GM19025 (cell line): Measurements from ENCODE around the gene KRTAP21-1.
"Not testable (repeated sequence)": the region's sequence is repeated elsewhere in the genome, so short reads cannot be mapped to it uniquely, and the experiment has no call there.

ENCODE experiments used
- ATAC-seq: cut with Tn5 transposase; IDR thresholded peaks from one replicate; pipeline ENCODE4 v1.9.1; 2021; ENCODE audit warnings: mild to moderate bottlenecking, low read depth, moderate library complexity; ENCODE audit not compliant: unreplicated experiment

Gene KRTAP21-1

GRCh38 chr21:30755328-30755727 lies at the start of gene KRTAP21-1:
Gene KRTAP21-1 (minus strand): TSS chr21:30755428. CDS start chr21:30755378, 50 bp downstream.
- ATAC-seq, result not testable (repeated sequence)

DNA sequence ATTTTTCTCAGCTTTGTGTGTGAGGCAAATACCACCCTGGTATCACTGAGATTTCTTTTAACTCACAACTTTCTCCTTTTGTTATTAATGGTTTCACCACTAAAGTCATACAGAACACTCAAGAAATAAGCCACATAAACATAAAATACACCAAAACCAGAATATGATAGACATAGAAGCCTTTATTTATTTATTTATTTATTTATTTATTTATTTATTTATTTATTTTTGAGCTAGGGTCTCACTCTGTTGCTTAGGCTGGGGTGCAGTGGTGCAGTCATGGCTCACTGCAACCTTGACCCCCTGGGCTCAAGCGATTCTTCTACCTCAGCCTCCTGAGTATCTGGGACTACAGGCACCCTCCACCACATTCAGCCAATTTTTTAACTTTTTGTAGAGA lies 45.4 kb upstream of the KRTAP21-1 start:
- ATAC-seq, result no peak

DNA sequence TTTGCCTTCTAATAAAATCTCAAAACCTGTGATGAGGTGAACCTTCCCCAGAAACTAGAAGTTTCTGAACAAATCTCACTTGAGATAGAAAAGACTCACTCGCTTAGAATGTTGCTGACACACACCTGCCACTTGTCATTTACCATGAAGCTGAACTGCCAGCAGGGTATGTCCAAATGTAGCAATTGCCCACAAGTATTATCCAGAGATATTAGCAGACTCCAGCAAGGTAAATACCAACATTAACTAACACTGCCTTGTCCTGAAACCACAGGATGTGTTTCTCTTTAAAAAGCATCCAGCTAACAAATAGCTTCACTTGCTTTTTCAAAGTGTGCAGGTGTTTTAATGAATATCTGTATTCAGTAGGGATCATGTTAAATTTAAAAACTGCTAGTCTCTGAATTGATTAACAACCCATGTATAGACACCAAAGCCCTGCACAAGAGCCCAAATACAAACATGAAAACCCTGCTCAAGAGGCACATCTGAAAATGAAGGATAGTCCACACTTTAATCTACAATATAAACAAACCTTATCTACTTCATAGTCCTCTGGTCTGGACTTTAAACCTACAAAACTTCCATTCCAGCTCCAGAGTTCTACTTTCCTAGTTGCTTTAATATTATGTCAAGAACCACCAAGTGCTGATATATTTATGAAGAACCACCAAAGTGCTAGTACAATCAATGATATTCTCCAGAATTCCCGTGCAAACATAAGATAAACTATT lies 38.5 kb upstream of the KRTAP21-1 start:
- no peak for ATAC-seq

DNA sequence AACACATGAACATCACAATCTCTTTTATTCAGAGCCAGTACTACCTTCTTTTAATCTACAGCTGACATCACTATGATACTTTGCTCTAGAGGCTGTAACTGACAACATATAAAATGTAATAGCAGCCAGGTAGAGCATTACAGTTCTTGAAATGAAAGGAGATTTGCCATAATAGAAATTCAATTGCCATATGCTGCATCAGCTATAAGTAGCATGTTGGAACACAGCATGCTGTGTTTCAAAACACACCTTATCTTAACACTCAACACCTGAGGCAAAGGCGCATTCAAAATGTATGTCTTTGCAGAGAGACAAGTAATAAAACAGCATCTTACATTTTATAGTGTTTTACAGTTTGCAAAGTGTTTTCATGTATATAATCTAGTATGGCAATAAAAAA lies 24.0 kb upstream of the KRTAP21-1 start:
- ATAC-seq, result no peak

DNA sequence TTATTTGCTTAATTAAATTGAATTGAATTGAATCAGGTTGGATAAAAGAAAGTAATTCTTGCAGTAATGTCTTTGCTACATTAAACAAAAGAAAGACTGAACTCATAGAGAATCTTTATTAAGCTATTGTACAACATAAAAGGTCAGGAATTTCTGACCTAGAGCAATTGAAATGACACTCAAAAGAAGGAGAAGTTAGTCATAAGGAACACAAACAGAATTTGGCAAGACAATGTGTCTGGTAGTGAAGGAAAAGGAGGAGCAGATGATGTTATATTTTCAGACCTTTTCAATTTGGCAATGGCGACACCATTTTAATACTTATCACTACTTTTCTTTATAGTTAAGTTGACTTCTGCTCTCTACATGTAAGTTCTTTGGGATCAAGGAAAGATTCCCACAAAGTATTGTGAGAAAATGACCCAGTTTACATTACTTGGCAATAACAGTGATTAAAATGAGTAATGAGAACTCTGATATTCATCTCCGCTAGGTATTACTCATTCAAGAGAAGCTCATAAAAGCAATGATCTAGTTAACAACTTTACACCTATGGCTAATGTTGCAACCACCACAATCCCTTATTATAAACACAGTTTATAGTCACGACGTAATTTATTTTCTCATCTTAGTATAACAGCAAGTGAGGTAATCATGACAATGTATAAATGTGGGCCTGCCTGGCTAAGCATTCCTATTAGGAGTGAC lies 14.7 kb upstream of the KRTAP21-1 start:
- ATAC-seq, result no peak

- ATAC-seq, result no peak
Observed at GRCh38 chr21:30760776-30761175, 5.5 kb upstream of the KRTAP21-1 start.

- no peak for ATAC-seq
Observed at GRCh38 chr21:30758306-30758705, 3.1 kb upstream of the KRTAP21-1 start.

- no peak for ATAC-seq
Observed at GRCh38 chr21:30747159-30747558, 8.1 kb downstream of the KRTAP21-1 start, which contains the start of gene KRTAP21-2. Gene KRTAP21-2 (minus strand): TSS chr21:30747259. CDS start chr21:30747202, 57 bp downstream.

DNA sequence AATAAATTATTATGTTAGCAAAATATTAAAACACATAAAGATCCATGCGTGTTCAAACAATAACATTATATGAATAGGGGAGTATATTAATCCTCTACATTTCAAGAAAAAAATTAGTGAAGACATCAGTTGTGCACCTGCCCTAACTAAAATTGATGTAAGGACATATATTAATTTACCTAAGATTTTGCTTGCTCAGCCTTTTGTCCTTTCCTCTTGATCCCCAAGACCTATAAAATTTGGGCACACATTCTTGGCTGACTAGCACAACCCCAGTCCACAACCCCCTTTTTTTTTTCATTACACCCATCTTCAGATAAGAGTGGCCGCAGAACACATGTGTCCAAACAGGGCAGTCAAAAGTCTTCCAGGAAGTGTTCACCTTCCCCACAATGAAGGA lies 14.8 kb downstream of the KRTAP21-1 start:
- no peak for ATAC-seq

DNA sequence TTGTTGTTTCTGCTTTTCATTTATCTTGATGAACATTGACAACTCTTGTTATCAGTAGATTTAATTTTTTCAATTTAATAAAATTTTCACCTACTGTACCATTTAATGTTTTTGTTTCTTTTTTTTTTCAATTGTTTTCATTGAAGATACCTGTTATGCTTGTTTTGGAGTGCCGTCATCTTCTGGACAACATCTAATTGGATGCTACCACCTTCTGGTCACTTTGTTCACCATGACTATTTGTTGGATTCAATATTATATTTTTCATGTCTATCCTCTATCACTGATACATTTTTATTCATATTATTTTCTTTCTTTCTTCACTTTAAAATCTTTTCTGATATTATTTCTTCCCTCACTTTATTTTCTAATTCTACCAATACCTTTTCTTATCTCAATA lies 22.2 kb downstream of the KRTAP21-1 start:
- ATAC-seq, result no peak

- ATAC-seq, result no peak
Observed at GRCh38 chr21:30726726-30727125, 28.5 kb downstream of the KRTAP21-1 start.

DNA sequence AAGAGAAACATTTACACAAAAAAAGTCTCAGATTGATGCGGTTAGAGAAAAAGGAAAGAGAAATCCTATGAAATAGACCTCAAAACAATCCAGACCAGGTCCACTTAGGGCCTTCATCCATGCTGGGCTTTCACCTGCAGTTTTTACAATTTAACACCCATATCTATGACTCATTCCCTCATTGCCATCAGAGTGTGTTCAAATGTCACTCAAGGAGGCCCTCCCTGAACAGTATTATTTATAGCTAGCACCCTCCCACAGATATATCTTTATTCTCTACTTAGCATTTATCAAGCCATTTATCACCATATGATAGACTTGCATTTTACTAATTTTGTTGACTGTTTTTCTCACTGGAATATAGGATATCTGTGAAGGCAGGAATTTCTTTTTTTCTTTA lies 35.8 kb downstream of the KRTAP21-1 start:
- ATAC-seq, result no peak

DNA sequence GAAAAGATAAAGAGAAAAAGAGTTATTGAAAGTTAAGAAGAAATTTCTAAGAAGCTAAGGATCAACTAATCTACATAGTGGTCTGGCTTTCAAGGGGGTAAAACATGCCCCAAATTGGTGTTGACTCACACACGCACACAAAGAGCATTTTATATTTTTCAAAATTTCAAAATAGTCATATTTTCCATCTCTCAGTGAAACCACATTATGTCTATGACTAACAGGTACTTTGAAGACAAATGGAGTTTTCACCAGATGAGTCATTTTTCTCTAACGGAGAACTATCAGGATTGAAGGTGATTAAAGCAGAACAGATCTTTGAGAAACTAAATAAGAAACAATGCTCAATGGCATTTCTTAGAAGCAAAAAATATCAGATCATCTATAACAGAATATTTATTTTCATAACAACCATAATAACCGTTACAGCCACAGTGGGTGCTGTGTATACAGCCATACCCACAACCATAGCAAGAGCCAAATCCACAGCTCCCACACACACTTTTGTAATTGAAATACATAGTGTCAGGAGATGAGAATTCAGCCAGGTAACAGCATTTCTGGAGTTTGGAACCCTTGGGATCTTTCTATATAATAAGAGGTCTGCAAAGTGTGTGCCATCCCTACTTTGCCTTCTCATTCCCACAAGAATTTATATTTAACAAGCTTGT lies 36.9 kb downstream of the KRTAP21-1 start, which contains the start of gene KRTAP21-3:
KRTAP21-3 (minus strand) TSS at position 539 of the 671 bp plus-strand sequence; CDS start at position 521, 18 bp downstream.
- ATAC-seq, result no peak

DNA sequence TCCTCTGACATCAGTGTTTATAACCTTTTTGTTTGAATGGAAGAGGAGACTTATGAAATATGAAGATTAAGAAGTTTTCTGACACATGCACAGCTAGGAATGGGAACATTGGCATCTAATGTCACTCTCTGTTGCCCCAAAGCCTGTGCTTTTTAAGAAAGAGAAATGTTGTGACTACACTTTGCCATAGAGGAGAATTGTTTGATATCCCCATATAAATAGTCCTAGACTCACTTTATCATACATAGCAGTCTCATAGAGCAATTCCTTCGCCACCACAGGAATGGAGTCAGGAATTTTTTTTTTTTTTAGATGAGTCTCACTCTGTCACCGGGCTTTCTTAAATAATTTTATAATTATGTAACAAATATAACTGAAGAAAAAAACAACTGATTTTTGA lies 38.1 kb downstream of the KRTAP21-1 start:
- ATAC-seq, result no peak

- ATAC-seq, result no peak
Observed at GRCh38 chr21:30714946-30715345, 40.3 kb downstream of the KRTAP21-1 start.

DNA sequence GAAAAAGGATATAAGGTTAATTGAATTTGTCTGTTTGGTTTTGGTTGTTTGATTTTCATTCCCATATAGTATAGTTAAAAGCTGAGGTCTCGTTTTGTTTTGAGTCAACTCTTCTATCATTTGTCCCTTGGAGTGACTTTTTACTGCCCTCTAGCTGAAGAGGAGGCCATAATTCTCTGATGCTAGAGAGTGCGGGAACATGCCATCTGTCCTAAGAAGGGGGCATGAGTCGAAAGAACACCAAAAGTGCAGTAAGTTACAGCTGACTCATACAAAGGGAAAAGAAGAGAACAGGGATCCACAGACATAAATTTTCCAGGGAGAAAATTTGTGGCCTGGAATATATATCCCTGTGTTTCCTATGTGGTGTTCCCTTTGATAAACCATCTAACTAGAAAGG lies 40.8 kb downstream of the KRTAP21-1 start:
- no peak for ATAC-seq

GRCh38 chr21:30713766-30714165 lies 41.5 kb downstream of the KRTAP21-1 start:
- ATAC-seq, result no peak

- ATAC-seq, result no peak
Observed at GRCh38 chr21:30710499-30710898, 44.7 kb downstream of the KRTAP21-1 start.

GRCh38 chr21:30707409-30707808 lies 47.8 kb downstream of the KRTAP21-1 start:
- no peak for ATAC-seq
